T-helper 9 cell (primary cell): Measurements from ENCODE around the gene CPPED1.
"Not testable (repeated sequence)": the region's sequence is repeated elsewhere in the genome, so short reads cannot be mapped to it uniquely, and the experiment has no call there.

Source experiments
- DNase-seq: peaks from one replicate; pipeline ENCODE4 v3.0.0-alpha.2; 2020

CPPED1 gene

GRCh38 chr16:12801511-12802042 lies 2.1 kb downstream of the CPPED1 start:
- DNase-seq = no peak

- no peak for DNase-seq
Observed at GRCh38 chr16:12800817-12801216, 2.9 kb downstream of the CPPED1 start.

GRCh38 chr16:12799996-12800395 lies 3.7 kb downstream of the CPPED1 start:
- DNase-seq = not testable (repeated sequence)

GRCh38 chr16:12798846-12799245 lies 4.8 kb downstream of the CPPED1 start:
- no peak for DNase-seq

GRCh38 chr16:12798171-12798570 lies 5.5 kb downstream of the CPPED1 start:
- DNase-seq = no peak

GRCh38 chr16:12796498-12796897 lies 7.2 kb downstream of the CPPED1 start:
- DNase-seq = no peak

GRCh38 chr16:12794486-12795387 lies 8.9 kb downstream of the CPPED1 start:
- DNase-seq = no peak

GRCh38 chr16:12793865-12794240 lies 9.8 kb downstream of the CPPED1 start:
- no peak for DNase-seq

GRCh38 chr16:12793120-12793864 lies 10.4 kb downstream of the CPPED1 start:
- DNase-seq = no peak

GRCh38 chr16:12792528-12792927 lies 11.2 kb downstream of the CPPED1 start:
- not testable (repeated sequence) for DNase-seq

- DNase-seq = no peak
Observed at GRCh38 chr16:12791340-12791739, 12.3 kb downstream of the CPPED1 start.

GRCh38 chr16:12788758-12789157 lies 14.9 kb downstream of the CPPED1 start:
- no peak for DNase-seq

GRCh38 chr16:12786081-12786480 lies 17.6 kb downstream of the CPPED1 start:
- DNase-seq = no peak

GRCh38 chr16:12784076-12784475 lies 19.6 kb downstream of the CPPED1 start:
- DNase-seq = no peak

GRCh38 chr16:12781777-12782176 lies 21.9 kb downstream of the CPPED1 start:
- no peak for DNase-seq

- no peak for DNase-seq
Observed at GRCh38 chr16:12780467-12780866, 23.2 kb downstream of the CPPED1 start.

GRCh38 chr16:12778726-12779125 lies 25.0 kb downstream of the CPPED1 start:
- DNase-seq = no peak

- no peak for DNase-seq
Observed at GRCh38 chr16:12775656-12776236, 27.9 kb downstream of the CPPED1 start.

- no peak for DNase-seq
Observed at GRCh38 chr16:12773221-12773620, 30.5 kb downstream of the CPPED1 start.

GRCh38 chr16:12771341-12771798 lies 32.3 kb downstream of the CPPED1 start:
- DNase-seq = no peak

- no peak for DNase-seq
Observed at GRCh38 chr16:12769525-12769924, 34.2 kb downstream of the CPPED1 start.

- no peak for DNase-seq
Observed at GRCh38 chr16:12767897-12768296, 35.8 kb downstream of the CPPED1 start.

GRCh38 chr16:12766853-12767252 lies 36.8 kb downstream of the CPPED1 start:
- no peak for DNase-seq
